Body of pancreas (tissue), 4 donors: ENCODE data around the gene TOR1AIP1.

ENCODE experiments used
- POLR2A ChIP-seq, 3 donors: fragments of 450-650 bp; IDR thresholded peaks; one replicate each; pipeline ENCODE4 v1.6.1; 2016; ENCODE audit warnings: antibody characterized with exemption in 3 of 3, mild to moderate bottlenecking in 2 of 3
- TF ChIP-seq, protein P1 (sequence below), 7 experiments: fragments of 450-650 bp in 4 of 7; fragments of 200-600 bp in 3 of 7; sonication (generic) in 3 of 7; IDR thresholded peaks; one replicate each; pipeline ENCODE4 v1.5.1; 2016 to 2019; ENCODE audit warnings: antibody characterized with exemption in 7 of 7

DNA sequence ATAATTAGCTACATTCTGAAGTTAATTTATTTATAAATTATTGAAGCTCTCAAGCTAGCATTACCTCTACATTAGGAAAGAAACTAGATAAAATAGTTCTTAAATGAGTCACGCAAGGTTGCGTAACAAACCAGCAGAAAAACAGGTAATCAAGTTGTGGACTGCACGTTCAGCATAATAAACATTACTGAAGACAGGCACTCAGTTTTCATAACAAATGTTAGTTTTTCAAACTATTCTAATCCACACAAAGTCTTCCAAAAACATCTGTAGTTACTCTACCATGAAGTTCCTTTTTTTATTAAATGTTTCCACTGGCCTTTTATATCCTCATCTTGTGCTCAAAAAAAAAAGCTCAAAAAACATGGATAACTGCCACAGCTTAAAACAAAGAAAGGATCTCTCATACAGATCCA, 5.8 kb upstream of the TOR1AIP1 start:
- TF ChIP-seq, protein P1, sequence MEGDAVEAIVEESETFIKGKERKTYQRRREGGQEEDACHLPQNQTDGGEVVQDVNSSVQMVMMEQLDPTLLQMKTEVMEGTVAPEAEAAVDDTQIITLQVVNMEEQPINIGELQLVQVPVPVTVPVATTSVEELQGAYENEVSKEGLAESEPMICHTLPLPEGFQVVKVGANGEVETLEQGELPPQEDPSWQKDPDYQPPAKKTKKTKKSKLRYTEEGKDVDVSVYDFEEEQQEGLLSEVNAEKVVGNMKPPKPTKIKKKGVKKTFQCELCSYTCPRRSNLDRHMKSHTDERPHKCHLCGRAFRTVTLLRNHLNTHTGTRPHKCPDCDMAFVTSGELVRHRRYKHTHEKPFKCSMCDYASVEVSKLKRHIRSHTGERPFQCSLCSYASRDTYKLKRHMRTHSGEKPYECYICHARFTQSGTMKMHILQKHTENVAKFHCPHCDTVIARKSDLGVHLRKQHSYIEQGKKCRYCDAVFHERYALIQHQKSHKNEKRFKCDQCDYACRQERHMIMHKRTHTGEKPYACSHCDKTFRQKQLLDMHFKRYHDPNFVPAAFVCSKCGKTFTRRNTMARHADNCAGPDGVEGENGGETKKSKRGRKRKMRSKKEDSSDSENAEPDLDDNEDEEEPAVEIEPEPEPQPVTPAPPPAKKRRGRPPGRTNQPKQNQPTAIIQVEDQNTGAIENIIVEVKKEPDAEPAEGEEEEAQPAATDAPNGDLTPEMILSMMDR (IDR thresholded peaks at IDR 0.05) = no peak
- TF ChIP-seq POLR2A (IDR thresholded peaks at IDR 0.05) = peak in 1 of 3 donors; percentile 19
